GM19452 (cell line): ENCODE data around the gene TXNDC12.
"Not testable (repeated sequence)": the region's sequence is repeated elsewhere in the genome, so short reads cannot be mapped to it uniquely, and the experiment has no call there.

Source experiments
- ATAC-seq: cut with Tn5 transposase; IDR thresholded peaks from one replicate; pipeline ENCODE4 v1.9.1; 2021; ENCODE audit not compliant: unreplicated experiment

Gene TXNDC12

GRCh38 chr1:52055066-52055865, at the start of gene TXNDC12:
Gene TXNDC12 (minus strand): TSS chr1:52055191. CDS start chr1:52055096, 95 bp downstream.
- ATAC-seq, result peak; percentile 38

GRCh38 chr1:52102336-52103013, 47.5 kb upstream of the TXNDC12 start:
- peak; percentile 75 for ATAC-seq

DNA sequence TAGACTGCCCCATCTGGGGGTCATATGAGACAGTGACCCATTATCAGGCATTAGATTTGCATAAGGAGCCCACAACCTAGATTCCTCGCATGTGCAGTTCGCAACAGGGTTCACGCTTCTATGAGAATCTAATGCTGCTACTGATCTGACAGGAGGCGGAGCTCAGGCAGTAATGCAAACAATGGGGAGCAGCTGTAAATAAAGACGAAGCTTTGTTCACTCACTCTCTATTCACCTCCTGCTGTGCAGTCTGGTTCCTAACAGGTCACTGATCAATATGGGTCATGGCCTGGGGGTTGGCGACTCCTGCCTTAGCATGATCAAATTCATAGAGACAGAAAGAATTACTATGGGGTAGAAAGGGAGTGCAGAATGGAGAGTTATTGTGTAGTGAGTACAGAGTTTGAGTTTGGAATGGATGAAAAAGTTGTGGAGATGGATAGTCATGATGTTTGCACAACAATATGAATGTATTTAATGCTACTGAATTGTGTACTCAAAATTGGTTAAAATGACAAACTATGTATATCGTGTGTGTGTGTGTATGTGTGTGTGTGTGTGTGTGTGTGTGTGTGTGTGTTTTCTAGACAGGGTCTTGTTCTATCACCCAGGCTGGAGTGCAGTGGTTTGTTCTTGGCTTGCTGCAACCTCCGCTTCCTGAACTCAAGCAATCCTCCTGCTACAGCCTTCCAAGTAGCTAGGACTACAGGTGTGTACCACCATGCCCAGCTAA, 43.3 kb upstream of the TXNDC12 start:
- ATAC-seq, result no peak

- no peak for ATAC-seq
Observed at GRCh38 chr1:52096216-52096615, 41.2 kb upstream of the TXNDC12 start.

GRCh38 chr1:52094300-52094699, 39.3 kb upstream of the TXNDC12 start:
- ATAC-seq, result not testable (repeated sequence)

DNA sequence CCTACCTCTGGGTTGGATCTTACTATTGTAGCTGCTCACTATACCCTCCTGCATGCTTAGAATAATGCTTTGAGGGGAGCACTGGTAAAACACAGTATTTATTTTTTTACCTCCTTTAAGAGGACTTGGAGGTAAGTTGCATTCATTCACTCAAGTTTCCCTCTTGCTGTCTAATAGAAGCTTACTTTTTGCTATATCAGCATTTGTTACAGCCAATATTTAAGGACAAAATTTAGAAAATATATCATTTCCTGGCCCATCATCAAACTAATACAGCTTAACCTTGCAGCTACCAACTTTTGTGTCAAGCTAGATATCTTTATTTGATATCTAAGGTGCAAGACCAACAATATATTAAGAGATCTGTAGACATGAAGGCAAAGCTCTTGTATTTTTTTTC, 32.9 kb upstream of the TXNDC12 start:
- ATAC-seq, result not testable (repeated sequence)

DNA sequence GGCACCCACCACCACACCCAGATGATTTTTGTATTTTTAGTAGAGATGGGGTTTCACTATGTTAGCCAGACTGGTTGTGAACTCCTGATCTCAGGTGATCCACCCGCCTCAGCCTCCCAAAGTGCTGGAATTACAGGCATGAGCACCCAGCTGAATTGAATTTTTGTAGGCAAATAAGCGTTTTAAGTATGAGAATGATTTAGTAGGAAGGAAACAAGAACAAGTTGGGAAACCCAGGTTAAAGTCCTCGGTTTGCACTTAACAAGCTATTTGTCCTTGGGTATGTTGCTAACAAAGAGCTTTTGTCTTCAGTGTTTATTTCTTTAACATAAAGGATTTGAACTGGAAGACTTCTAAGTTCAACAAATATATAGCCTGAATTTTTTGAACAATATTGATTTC, 25.0 kb upstream of the TXNDC12 start:
- no peak for ATAC-seq

- ATAC-seq, result not testable (repeated sequence)
Observed at GRCh38 chr1:52077277-52077676, 22.3 kb upstream of the TXNDC12 start.

DNA sequence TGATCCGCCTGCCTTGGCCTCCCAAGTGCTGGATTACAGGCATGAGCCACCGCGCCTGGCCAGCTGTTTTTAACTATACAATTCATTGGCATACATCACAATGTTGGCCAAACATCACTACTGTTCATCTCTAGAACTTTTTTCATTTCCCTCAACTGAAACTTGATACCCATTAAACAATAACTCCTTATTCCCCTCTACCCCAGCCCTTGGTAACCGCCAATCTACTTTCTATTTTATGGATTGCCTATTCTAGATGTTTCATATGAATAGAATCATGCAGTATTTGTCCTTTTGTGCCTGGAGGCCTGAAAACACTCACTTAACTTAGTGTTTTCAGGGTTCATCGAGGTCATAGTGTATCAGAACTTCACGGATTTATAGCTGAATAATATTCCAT, 17.3 kb upstream of the TXNDC12 start:
- no peak for ATAC-seq

GRCh38 chr1:52070704-52071103, 15.7 kb upstream of the TXNDC12 start:
- no peak for ATAC-seq

GRCh38 chr1:52063192-52063591, 8.2 kb upstream of the TXNDC12 start:
- no peak for ATAC-seq

DNA sequence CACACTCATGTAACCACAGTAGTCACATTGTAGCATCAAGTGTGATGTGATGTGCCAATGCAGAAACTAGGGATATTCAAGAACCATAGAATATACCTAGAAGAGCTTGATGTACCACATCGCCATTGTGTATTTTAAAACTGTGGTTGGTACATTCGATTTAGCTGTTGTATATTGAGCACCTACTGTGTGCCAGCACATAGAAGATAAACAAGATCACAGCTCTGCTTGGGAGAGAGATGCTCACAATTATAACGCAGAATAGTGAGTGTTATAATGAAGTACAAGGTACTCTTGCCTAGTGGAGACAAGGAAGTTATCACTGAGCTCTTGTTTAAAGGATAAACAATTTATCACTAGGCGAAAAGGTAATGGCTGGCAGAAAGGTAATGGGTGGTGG, 5.8 kb upstream of the TXNDC12 start:
- ATAC-seq, result no peak

GRCh38 chr1:52059888-52060287, 4.9 kb upstream of the TXNDC12 start:
- no peak for ATAC-seq

- no peak for ATAC-seq
Observed at GRCh38 chr1:52059321-52059720, 4.3 kb upstream of the TXNDC12 start.

DNA sequence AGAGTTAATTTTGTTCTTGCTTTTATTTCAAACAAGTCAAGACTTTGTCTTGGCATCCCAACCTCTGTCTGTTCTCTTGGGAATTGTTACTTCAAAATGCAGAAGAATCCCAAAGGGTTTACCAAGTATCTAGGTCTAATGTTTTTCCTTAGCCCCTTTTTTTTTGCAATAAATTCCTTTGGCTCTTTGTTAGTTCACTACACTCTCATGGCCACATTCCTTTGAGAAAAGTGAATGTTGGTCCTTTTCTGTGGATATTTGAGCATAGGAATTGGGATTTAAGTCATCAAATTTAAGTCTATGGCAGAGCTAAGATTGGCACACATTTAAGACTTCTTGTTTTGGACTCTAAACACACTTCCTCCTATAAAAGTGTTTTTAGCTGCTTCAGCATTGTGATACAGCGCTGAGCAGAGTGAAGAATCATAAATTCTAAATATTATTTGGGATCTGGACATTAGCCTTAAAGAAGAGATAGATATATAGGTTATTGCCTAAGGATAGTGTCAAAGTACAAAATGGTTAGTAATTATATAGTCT, 3.0 kb upstream of the TXNDC12 start:
- no peak for ATAC-seq

DNA sequence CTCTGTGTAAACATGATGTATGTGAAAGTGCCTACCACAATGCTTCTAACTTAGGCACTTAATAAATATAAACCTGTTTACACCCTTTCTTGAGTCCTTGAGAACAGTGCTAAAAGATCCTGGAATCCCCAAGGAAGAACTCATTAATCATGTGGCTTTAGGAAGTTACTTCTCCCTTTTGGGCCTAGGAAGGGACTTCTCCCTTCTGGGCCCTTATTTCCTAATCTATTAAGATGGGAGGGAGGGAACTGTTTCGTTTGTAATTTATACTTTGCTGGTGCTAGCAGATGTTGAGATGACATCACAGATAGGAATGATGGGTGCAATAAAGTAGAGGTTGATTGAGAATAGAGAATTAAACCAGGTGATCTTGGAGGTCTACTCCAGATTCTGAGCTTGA, 2.3 kb upstream of the TXNDC12 start:
- no peak for ATAC-seq

- ATAC-seq, result peak; percentile 42
Observed at GRCh38 chr1:52056937-52057231, 1.9 kb upstream of the TXNDC12 start.

DNA sequence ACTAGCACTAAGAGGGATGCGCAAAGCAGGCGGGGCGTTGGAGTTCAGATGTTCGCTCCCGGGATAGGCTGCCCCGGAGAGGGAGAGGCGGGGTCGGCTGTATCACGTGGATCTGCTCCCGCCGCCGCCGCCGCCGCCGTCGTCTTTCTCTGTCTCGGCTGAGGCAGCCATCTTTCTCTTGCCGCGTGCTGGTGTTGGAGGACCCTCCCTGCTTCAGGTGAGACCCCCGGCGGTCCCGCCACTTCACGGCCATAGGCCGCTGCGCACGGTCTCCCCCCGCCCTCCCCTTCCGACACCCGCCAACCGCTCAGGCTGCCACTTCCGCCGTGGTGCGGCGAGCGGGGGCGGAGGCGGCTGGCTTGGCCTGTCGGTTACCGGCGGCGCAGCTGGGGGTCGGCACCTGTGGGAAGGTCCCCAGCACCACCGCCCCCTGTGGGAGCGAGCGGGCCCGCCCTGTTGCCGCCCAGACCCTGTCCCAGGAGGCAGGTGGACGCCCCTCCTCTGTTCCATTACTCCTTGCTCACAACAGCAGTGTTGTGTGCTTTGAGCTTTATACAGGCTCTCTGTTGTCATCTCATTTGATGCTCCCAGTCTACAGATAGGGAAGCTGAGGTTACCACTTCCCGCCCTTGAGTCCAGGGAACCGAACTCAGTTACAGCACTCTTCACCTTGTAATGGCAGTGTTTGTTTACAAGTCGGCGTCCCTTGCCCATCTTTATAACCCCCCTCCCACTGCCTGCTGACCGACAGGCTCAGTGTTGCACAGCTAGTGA, 1.4 kb upstream of the TXNDC12 start, which contains the start of gene BTF3L4:
TSS of gene BTF3L4 (plus strand) at position 133 of the 774 bp plus-strand sequence. CDS start 3,553 bp downstream, outside the sequence.
- ATAC-seq, result peak; percentile 75

DNA sequence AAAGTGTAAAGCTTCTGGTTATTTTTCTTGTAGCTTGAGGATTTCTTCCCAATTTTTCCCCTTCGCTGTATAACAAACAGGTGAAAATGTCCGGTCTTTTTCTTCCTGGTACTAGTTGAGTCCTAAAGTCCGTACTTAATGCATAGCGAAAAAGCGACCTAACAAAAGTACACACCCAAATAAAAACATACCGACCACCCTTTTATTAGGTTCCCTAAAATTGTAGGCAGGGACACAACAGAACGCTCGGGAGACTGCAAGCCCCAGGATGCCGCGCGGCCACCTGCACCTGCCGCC, 823 bp upstream of the TXNDC12 start:
- ATAC-seq, result no peak

- ATAC-seq, result no peak
Observed at GRCh38 chr1:52054496-52055065, 410 bp downstream of the TXNDC12 start.

DNA sequence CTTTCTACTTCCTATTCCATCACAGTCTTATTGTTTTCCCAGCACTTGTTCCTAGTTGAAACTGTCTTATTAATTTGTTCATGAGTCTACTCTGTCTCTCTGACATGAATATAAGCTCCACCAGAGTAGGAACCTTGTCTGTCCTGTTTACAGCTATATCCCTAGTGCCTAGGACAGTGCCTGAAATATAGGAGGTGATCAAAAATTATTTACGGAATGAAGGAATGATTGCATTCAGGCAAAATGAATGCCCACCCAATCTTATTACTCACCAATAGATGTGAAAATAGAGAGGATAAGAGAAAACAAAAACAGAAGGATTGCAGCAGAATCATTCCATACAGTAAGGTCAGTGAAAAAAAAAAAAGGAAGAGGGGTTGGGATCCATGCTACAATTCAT, 1.1 kb downstream of the TXNDC12 start:
- no peak for ATAC-seq
